AG08396 (cell line): Measurements from ENCODE around the gene NUTF2.
A peak's percentile ranks its signal among the peaks of the same experiment; 100 is the strongest.
"Not testable (repeated sequence)": the region's sequence is repeated elsewhere in the genome, so short reads cannot be mapped to it uniquely, and the experiment has no call there.

ENCODE experiments used
- DNase-seq: peaks from one replicate; pipeline ENCODE4 v3.0.0; 2012; ENCODE audit warnings: low spot score, mixed read lengths

NUTF2 gene

DNA sequence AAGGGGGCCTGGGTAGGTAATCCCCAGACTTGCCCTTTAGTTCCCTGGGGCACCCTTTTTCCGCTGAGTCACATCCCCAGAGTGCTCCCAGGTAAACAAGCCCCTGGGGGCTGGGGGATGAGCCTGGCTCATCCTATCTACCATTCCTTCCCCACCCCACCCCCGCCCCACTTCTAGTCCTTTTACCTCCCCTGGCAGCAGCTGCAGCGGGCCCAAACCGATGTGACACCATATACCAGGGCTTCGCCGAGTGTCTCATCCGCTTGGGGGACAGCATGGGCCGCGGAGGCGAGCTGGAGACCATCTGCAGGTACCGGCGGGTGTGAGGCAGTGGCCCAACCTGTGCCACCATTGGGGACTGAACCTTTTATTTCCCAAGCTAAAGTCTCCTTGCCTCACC is 38.8 kb downstream of the NUTF2 start:
- DNase-seq, result no peak

DNA sequence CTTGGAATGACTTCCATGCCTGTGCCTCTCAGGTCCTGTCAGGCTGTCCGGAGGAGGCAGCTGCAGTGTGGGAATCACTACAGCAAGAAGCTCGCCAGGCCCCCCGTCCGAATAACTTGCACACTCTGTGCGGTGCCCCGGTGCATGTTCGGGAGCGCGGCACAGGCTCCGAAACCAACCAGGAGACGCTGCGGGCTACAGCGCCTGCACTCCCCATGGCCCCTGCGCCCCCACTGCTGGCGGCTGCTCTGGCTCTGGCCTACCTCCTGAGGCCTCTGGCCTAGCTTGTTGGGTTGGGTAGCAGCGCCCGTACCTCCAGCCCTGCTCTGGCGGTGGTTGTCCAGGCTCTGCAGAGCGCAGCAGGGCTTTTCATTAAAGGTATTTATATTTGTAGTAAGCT is 39.2 kb downstream of the NUTF2 start:
- DNase-seq, result no peak

DNA sequence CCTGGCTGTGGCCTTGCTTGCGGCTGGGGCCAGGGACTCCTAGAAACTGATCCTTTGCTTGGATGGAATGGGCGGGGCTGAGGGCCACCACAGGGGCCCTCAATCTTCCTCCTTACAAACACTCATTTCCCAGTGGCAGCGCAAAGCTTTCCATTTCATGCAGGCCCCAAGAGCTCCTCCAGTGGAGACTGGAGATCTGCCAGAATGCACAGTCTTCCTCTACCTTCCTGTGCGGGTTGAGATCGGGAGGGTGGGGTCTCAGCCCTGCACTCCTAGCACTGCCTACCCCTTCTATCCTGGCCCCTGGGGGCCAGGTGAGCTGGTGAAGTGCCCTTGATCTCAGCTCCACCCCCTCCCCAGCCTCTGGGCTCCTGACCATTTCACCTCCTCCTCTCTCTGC is 39.7 kb downstream of the NUTF2 start:
- no peak for DNase-seq

DNA sequence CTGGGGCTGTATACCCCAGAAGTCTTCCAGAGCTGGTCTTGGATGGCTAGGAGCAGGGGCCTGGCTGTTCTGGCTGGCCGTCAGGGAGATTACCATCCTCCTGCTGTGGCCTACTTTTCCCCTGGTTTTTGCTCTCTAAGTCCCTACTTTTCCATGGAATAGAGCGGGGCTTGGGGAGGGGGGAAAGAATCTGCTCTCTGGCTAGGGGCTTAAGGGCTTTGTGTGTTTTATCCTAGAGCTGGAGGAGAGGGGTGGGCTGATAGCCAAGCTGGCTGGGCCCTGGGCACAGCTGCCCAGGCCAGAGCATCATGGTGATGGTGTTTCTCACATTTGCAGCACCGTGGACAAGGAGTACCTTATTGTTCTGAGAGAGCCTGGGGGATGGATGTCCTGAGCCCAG is 41.6 kb downstream of the NUTF2 start:
- no peak for DNase-seq

DNA sequence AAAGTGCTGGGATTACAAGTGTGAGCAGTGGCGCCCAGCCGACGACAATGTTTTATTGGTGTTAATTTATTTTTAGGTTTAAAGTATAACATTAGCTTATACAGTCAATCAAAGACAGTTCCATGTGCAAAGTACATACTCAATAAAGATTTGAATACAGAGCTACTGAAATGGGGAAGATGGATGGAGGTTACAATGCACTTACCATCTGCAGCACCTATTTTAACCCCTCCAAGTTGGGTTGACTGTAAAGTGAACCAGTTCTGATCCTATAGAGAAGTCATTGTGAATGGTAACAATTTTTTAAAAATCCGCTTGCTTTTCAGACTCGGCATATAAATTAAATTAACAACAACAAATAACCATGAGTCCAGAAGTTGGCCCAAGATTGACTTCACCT is 45.6 kb downstream of the NUTF2 start:
- DNase-seq, result no peak

DNA sequence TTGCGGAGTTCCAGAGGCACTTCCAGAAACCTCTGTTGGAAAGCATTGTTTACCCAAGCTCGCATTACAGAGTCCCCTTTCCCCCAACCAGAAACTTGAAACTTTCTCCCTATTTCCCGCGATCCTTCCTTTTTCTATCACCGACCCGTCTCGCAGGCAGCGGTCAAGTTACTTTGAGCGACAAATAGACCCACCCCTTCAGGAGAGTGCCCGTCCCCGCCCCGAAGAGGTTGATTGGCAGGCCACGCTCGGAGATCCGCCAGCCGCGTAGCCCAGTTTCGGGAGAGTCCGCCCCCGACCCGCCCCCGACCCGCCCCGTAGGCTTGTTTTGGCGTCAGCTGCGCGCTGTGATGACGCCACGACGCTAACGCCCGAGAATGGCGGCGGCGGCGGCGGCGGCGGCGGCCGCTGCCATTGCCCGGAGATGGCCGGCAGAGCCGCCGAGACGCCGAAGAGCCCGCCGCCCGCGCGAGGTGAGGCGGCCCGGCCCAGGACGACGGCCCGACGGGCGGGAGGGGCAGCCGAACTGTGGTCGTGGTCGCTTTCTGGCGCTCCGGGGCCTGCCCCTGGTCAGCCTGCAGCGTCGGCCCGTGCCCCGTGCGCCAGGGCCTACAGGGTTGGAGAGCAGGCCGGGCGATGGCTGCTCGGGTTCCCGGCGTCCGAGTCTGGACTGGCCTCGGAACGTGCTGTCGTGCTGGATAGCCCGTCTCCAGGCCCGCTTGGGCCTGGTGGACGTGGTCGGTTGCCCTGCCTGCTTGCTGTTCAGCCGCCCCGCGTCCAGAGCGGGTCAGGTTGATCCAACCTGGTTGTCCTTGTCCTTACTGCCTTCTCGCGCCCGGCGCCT is 46.4 kb downstream of the NUTF2 start, which contains the start of gene PSKH1:
TSS of gene PSKH1 (plus strand) at position 356 of the 844 bp plus-strand sequence. CDS start 15,496 bp downstream, outside the sequence.
- peak; percentile 99 for DNase-seq

DNA sequence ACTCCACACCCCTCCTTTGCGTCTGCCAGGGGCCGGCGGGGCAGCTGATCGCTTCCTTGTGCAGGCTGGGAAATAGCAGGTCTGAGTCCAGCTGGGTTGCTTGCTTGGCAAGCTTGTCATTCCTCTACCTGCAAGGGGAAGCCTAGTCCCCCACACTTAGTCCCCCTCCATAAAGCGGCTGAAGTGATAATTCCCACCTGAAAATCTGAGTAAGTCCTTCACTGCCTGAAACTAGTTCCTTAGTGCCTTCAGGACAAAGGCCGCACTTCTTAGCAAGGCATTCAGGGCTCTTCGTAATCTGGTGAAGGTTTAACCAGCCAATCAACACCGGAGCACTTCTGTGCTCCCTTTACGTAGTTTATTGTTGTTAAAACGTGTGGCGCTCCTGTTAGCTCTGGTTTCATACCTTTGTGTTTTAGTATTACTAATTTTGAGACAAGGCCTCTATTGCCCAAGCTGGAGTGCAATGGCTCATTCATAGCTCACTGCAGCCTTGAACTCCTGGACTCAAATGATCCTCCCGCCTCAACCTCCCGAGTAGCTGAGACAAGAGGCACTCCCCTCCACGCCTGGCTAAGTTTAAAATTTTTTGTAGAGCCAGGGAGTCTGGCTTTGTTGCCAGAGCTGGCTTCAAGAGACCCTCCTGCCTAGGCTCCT is 47.1 kb downstream of the NUTF2 start:
- peak; percentile 38 for DNase-seq

DNA sequence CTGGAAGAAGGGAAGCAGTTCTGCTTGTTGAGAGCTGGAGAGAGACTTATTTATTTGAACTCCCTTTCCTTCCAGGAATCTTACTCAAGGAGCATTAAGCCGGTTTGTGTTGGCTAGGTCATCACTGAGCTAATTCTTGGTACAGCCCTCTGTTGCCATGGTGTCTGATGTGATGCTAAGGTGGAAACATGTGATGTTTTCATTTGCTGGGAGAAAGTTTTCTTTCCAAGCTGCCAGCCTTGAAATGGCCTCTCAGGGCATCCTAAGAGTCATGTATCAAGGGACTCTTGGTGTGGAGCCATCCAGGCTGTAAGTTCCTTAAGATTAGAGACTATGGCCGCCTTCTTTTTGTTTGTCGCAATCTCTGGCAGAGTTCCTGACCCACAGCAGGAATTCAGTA is 50.5 kb downstream of the NUTF2 start:
- peak; percentile 60 for DNase-seq

DNA sequence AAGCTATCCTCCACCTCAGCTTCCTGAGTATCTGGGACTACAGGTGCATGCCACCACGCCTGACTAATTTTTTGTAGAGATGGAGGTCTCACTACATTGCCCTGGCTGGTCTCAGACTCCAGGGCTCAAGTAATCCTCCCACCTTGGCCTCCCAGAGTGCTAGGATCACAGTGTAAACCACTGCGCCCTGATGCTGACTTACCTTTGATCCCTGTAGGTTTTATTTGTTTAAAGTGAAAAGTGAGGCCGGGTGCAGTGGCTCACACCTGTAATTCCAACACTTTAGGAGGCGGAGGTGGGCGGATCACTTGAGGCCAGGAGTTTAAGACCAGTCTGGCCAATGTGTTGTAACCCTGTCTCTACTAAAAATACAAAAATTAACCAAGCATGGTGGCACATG is 55.0 kb downstream of the NUTF2 start:
- DNase-seq, result no peak

DNA sequence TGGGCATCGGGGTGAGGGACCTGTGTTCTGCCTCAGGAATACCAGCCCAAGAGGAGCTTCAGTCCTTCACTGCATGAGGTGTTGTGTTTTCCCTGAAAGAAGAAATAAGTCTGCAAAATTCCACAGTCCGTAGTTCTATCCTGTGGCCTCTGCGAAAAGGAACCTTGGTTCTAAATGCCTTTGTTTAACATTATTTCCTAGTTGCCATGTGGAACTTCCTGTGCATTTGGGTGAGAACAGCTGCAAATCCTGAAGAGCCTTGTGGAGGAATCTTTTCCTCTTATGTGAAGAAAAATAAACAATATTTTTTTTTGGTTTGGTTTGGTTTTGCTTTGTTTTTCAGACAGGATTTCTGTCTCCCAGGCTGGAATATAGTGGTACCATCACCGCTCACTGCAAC is 56.1 kb downstream of the NUTF2 start:
- DNase-seq, result no peak

DNA sequence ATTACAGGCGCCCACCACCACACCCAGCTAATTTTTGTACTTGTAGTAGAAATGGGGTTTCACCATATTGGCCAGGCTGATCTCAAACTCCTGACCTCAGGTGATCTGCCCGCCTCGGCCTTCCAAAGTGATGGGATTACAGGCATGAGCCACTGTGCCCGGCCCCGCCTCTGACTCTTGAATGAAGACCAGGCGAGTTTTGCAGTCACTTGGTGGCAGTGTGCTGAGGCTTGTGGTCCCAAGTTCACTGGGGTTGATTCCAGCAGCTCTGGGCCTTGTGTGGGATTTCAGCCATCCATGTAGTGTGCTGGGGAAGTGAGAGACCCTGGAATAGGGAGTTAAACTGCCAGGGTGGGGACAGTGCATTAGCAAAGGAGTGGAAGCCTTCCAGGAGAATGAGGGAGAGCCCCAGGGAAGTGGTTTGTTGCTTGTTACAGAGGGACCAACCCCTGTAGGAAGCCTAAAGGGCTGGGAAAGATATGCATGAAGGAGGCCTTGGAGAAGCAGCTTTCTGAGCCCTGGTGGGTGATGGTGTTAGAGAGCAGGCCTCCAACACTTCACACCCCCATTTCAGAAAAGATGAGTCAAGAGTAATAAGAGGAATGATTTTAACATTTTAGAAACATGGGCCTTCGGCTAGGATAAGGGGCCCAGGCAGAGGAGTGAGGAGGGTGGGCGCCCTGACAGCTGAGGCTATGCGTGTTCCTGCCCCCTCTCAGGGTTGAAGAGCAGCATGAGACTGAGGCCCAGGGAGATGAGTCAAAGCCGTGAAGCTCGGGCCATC is 60.9 kb downstream of the NUTF2 start:
- DNase-seq, result no peak

DNA sequence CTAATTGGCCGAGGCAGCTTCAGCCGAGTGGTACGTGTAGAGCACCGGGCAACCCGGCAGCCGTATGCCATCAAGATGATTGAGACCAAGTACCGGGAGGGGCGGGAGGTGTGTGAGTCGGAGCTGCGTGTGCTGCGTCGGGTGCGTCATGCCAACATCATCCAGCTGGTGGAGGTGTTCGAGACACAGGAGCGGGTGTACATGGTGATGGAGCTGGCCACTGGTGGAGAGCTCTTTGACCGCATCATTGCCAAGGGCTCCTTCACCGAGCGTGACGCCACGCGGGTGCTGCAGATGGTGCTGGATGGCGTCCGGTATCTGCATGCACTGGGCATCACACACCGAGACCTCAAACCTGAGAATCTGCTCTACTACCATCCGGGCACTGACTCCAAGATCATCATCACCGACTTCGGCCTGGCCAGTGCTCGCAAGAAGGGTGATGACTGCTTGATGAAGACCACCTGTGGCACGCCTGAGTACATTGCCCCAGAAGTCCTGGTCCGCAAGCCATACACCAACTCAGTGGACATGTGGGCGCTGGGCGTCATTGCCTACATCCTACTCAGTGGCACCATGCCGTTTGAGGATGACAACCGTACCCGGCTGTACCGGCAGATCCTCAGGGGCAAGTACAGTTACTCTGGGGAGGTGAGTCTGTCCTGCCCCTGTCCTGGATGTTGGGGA is 62.5 kb downstream of the NUTF2 start:
- no peak for DNase-seq

DNA sequence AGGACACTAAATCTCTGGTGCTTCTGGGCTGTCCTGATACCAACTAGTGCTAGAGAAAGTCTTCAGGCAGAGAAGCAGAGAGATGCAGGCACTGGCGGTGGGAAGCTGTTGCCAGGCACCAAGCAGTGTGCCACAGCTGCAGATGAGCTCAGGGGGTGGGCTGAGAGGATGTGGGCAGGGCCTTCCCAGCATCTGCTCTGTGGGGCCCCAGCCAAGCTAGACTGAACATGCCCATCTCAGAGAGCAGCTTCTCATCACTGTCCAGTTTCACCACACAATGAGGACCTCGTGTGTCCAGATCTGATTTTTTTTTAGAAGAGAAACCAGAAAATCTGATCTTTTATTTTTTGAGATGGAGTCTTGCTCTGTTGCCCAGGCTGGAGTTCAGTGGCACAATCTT is 63.4 kb downstream of the NUTF2 start:
- DNase-seq, result no peak

DNA sequence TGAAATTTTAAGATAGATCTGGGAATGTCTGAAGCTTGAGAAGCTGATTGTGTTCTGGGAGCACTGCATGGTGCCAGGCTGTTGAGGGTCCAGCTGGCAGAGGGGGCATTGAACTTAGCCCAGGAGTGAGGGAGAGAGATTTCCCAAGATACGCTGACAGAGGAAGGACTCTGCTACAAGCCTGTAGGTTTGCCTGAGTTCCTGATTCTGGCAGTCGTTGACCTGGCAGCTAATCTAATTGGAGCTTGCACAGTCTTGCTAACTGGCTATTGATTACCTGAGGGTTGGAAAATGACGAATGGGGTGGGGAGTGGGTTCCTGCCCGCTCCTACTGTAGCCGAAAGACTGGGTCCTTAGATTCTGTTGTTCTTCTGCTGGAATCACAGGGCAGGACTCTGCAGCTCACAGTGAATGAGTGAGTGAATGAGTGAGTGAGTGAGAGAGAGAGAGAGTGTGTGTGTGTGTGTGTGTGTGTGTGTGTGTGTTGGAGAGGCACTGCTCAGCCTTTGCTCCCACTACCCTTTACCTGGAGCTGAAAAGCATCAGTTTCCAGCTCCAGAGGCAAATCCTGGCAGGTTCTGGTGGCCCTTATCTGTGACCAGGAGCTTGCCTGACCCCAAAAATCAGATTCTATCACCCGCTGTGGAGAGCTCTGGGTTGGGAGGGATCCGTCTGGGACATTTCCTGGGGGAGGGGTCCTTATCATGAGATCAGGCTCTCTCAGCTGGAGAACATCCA is 68.2 kb downstream of the NUTF2 start:
- DNase-seq, result no peak

DNA sequence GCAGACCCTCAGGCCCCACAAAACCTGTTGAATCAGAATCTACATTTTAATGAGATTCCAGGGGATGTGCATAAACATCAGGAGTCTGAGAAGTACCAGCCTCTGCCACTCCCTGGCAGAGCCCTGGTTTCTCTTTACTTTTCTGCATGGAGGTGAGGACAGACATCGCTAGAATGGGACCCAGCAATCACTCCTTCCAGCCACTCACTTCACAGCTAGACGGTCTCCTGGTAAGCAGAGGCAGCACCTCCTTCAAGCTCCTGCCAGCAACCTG is 68.7 kb downstream of the NUTF2 start:
- DNase-seq, result not testable (repeated sequence)

DNA sequence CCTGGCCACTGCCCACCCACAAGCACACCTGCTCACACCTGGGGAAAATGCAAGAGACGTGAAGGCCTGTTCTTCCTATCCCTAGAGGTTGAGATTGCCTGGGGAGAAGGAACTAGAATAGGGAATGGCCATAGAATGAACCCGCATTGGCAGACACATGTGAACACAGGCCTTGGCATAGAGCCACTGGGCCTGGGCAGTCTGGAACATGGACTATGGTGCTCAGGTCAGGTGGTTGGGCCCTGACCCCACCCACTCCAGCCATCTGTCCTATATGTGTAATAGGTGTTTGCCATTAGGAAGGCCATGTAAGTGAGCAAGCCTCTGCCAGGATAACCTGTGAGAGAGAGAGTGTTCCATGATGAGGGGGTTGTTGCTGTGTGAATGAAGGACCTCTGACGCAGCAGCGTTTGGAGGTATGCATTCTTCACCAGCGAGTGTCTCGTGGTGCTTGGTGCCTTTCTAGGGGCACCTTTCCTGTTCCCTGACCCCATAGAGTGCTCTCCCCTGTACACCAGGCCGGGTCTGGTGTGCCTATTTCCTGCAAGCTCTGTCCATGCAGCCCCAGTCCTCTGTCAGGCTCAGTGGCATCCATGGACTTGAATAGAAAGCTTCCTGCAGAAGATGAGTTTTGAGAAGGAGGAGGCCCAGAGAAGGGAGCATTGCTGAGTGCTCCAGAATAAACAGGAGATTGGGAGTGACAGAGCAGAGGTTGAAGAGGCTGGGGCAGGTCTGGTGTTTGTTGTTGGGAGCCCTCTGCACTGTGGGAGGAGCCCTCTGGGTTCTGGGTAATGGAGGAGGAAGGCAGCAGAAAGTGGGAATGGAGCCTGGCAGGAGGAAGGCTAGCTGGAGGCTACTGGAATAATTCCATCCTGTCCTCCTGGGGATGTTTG is 69.3 kb downstream of the NUTF2 start:
- DNase-seq, result no peak

DNA sequence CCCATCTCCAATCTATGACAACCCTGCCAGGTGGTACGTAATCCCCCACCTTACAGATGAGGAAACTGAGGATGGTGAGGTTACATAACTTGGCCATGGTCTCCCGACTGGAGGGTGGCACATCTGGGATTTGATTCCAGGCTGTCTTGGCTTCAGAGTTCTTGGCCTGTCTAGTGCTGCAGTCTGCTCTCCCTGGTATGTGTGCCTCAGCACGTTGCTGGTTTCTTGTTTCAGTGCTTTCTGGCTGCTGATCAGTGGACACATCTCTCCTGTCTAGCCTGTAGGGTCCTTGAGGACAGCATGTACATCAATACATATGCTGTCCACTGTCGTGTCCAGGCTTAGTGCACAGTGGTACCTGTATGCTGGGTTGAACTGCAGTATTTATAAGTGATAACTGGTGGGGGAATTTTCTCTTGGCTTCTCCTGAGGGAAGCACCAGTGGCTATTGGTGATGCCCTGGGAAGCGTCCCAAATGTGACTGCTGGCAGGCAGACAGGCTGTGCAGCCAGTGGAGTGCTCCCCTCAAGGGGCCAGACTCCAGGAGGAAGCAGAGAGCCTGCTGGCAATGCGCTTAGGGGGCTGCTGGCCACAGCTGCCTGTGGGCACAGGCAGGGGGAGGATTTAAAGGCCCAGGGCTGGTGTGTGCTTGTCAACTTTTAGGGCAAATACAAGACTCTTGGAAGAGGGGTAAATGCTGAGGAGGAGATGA is 70.6 kb downstream of the NUTF2 start:
- DNase-seq, result no peak

DNA sequence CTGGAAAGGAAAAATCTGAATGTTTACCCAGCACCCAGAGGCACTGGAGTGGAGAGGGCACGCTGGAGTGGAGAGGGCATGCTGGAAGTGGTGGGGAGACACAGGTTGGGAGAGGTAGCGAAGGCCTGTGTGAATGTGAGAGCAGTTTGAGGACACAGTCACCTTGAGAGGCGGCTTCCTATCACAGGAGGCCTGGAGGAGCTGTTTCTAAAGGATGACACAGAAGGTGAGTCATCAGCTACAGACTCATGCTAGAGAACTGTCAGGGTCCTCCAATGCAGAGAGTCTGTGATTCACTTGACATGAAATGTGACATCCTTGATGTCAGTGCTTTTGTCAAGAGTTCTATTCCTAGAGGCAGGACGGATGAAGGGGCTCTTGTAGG is 71.1 kb downstream of the NUTF2 start:
- DNase-seq, result peak; percentile 78

DNA sequence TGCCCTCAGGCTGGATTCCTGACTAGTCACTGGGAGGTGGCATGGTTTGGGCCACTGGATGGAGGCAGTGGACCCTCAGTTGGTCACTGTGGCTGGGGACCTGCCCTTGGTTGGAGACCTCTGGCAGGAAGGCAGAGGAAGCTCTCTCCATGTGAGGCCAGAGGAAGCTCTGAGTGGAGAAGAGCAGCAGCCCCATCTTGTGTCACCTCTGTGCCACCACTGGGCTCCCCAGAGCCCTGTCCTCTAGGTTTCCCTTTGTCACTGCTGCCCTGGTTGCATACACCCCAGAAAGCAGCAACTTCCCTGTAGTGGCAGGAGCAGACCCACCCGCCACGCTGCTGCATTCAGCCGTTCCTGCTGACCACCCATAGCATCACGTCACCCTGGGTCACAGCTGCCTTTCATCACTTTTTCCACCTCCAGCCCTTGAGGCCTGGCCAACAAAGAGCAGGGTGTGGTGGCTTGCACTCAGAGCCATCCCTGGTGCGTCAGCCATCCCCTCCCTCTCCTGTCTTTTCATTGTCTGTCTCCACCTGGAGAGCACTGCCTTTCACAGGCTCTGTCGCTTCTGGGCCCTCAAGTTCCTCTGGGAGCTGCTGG is 73.0 kb downstream of the NUTF2 start:
- DNase-seq, result no peak
